Glutamatergic neuron (in vitro differentiated cells): Measurements from ENCODE around the gene TTLL9. TPM values are rescaled to one million over a fixed set of nuclear protein-coding genes. Genes with fewer than 3 reads are reported as not detected.

Experiments used
- DNase-seq: peaks from one replicate; pipeline ENCODE4 v3.0.0; 2022
- H3K27ac Mint-ChIP-seq: one replicate; pipeline ENCODE4 v1.8.0; 2020; ENCODE audit warnings: mild to moderate bottlenecking, mixed read lengths, inconsistent platforms; ENCODE audit not compliant: unreplicated experiment
- H3K27me3 Mint-ChIP-seq: one replicate; pipeline ENCODE4 v1.8.0; 2020; ENCODE audit warnings: mild to moderate bottlenecking, moderate library complexity, mixed read lengths, inconsistent platforms; ENCODE audit not compliant: unreplicated experiment
- H3K36me3 Mint-ChIP-seq: one replicate; pipeline ENCODE4 v1.8.0; 2020; ENCODE audit warnings: mild to moderate bottlenecking, mixed read lengths, inconsistent platforms; ENCODE audit not compliant: unreplicated experiment
- H3K4me1 Mint-ChIP-seq: one replicate; pipeline ENCODE4 v1.8.0; 2020; ENCODE audit warnings: mild to moderate bottlenecking, low read depth, mixed read lengths, inconsistent platforms; ENCODE audit not compliant: unreplicated experiment
- H3K4me3 Mint-ChIP-seq: one replicate; pipeline ENCODE4 v1.8.0; 2020; ENCODE audit warnings: mild to moderate bottlenecking, mixed read lengths, inconsistent platforms; ENCODE audit not compliant: unreplicated experiment
- H3K9me3 Mint-ChIP-seq: one replicate; pipeline ENCODE4 v1.8.0; 2020; ENCODE audit warnings: mild to moderate bottlenecking, moderate library complexity, mixed read lengths, inconsistent platforms; ENCODE audit not compliant: unreplicated experiment
- CTCF ChIP-seq: fragments of 200-600 bp; sonication (generic); IDR thresholded peaks from one replicate; pipeline ENCODE4 v1.5.0; 2021; ENCODE audit not compliant: partially characterized antibody, unreplicated experiment
- total RNA-seq: library from RNA; stranded (reverse); fragmentation: NEBNext Ultra II Directional; extraction: Animal tissue kit (Norgen Biotek cat#: 25700); gene quantifications from one replicate; pipeline ENCODE4 v1.2.1, GENCODE V29; 2021; ENCODE audit not compliant: unreplicated experiment

Gene TTLL9
- total RNA-seq, 1 donor from 2014 or later: 1.5 TPM

GRCh38 chr20:31901615-31902014 is 31.2 kb downstream of the TTLL9 start:
- Mint-ChIP-seq H3K27me3 (peaks cover 6% of the 10 kb centered on the region), H3K36me3 (no peaks in the 10 kb centered on the region), H3K4me1 (no peaks in the 10 kb centered on the region), H3K27ac (no peak overlapping the region), H3K4me3 (no peak overlapping the region), H3K9me3 (peaks cover 6% of the 10 kb centered on the region)
- no peak for TF ChIP-seq CTCF
- DNase-seq: no peak

- peaks cover 3% of the 10 kb centered on the region for H3K36me3 Mint-ChIP-seq
- no peaks in the 10 kb centered on the region for H3K4me1 Mint-ChIP-seq
- no peak for TF ChIP-seq CTCF
- DNase-seq: no peak
- peaks cover 11% of the 10 kb centered on the region for H3K27me3 Mint-ChIP-seq
- peaks cover 6% of the 10 kb centered on the region for H3K9me3 Mint-ChIP-seq
- no peak overlapping the region for H3K27ac Mint-ChIP-seq
- H3K4me3 Mint-ChIP-seq: no peak overlapping the region
Observed at GRCh38 chr20:31903627-31904386, 33.4 kb downstream of the TTLL9 start.

DNA sequence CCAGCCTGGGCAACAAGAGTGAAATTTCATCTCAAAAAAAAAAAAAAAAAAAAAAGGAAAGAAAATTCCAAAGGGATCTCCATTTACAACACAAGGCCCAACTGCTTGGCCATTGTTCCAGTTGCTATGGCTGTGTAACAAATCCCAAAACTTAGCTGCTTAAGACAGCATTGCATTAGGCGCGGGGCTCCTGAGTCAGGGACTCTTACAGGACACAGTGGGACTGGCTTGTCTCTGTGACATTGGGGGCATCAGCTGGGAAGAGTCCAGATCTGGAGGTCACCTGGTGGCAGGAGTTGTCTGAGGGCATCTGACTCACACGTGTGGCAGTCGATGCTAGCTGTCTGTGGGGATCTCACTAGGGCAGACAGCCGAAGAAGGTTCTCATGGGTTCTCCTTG is 35.6 kb downstream of the TTLL9 start:
- Mint-ChIP-seq H3K9me3 (peaks cover 5% of the 10 kb centered on the region), H3K27me3 (peaks cover 10% of the 10 kb centered on the region), H3K27ac (no peak overlapping the region), H3K4me1 (no peaks in the 10 kb centered on the region), H3K36me3 (peaks cover 4% of the 10 kb centered on the region), H3K4me3 (no peak overlapping the region)
- TF ChIP-seq CTCF: no peak
- no peak for DNase-seq

DNA sequence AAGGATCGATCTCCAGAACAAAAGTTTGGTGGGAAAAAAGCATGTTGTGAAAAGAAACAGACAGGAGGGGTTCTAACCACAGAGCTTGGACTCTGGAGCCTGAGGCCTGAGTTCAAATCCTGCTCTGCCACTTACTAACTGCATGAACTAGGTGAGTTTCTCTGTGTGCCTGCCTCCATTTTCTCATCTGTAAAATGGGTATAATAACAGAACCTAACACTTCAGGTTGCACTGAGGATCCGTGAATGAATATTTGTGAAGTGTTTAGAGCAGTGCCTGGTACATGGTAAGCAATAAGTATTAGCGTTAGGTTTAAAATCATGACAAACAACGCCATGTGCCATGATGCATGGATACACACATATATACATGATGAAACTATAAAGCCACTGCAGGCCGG is 36.6 kb downstream of the TTLL9 start:
- peaks cover 6% of the 10 kb centered on the region for H3K9me3 Mint-ChIP-seq
- H3K4me3 Mint-ChIP-seq: no peak overlapping the region
- peaks cover 10% of the 10 kb centered on the region for H3K27me3 Mint-ChIP-seq
- H3K4me1 Mint-ChIP-seq: peaks cover 3% of the 10 kb centered on the region
- H3K27ac Mint-ChIP-seq: no peak overlapping the region
- H3K36me3 Mint-ChIP-seq: peaks cover 4% of the 10 kb centered on the region
- no peak for TF ChIP-seq CTCF
- no peak for DNase-seq

- Mint-ChIP-seq H3K4me3 (no peak overlapping the region), H3K27me3 (peaks cover 14% of the 10 kb centered on the region), H3K4me1 (peaks cover 3% of the 10 kb centered on the region), H3K27ac (no peak overlapping the region), H3K36me3 (peaks cover 4% of the 10 kb centered on the region), H3K9me3 (peaks cover 9% of the 10 kb centered on the region)
- DNase-seq: no peak
- no peak for TF ChIP-seq CTCF
Observed at GRCh38 chr20:31908016-31908415, 37.6 kb downstream of the TTLL9 start.
